GM18907 (cell line): ENCODE results near the gene HORMAD2.
"Not testable (repeated sequence)": the region's sequence is repeated elsewhere in the genome, so short reads cannot be mapped to it uniquely, and the experiment has no call there.

Experiments
- ATAC-seq: cut with Tn5 transposase; IDR thresholded peaks from one replicate; pipeline ENCODE4 v1.9.1; 2021; ENCODE audit warnings: mild to moderate bottlenecking, moderate library complexity; ENCODE audit not compliant: unreplicated experiment

The HORMAD2 gene

DNA sequence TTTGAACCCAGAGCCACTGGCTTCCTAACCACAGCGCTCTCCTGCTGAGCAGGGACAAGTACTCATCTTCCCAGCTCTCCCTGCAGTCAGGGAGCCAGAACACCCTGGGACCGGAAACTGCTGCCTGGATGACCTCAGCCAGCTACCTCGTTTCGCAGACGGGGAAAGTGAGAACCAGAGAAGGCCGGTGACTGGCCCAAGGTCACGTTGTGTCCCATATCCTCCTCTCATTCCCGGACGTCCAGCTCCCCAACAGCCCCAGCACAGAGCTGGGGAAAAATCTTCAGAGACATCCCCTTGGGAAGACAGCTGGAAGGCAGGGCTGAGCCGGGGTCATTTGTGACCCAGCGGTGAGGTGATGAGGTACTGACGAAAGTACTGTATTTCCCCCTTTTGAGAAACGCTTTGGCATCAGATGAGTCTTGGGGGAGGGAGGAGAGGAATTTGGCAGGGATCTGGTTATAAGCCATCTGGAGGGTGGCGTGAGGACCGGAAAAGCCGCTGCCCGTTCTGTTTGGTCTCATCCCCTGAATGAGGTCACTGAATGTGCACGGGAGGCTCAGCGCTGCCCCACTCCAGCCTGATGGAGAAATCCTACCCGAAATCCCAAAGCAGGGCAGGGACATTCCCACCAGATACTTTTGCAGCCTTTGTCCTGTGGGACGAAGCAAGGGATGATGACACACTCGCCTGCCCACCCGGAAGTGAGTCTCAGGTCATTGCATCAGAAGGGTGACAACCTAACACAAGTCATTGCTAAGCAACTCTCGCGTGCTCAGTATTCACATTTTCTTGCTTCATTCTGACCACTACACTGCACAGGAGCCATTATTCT lies 125.2 kb downstream of the HORMAD2 start:
- ATAC-seq, result no peak

GRCh38 chr22:30206944-30207343 lies 126.7 kb downstream of the HORMAD2 start:
- no peak for ATAC-seq

GRCh38 chr22:30208631-30209603 lies 128.7 kb downstream of the HORMAD2 start:
- no peak for ATAC-seq

DNA sequence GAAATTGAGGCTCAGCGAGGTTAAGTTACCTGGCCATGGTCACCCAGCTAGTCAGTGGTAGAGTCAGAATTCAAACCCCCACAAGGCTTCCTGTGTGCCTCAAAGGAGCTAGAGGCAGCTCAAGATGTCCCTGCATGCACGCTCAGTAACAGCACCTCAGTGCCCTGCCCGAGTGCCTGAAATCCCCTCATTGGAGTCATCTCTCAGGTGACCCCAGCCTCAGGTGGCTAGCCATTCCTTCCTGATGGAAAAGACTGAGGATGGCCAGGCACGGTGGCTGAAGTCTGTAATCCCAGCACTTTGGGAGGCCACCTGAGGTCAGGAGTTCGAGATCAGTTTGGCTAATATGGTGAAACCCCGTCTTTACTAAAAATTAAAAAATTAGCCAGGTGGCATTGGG lies 129.4 kb downstream of the HORMAD2 start:
- ATAC-seq, result no peak

DNA sequence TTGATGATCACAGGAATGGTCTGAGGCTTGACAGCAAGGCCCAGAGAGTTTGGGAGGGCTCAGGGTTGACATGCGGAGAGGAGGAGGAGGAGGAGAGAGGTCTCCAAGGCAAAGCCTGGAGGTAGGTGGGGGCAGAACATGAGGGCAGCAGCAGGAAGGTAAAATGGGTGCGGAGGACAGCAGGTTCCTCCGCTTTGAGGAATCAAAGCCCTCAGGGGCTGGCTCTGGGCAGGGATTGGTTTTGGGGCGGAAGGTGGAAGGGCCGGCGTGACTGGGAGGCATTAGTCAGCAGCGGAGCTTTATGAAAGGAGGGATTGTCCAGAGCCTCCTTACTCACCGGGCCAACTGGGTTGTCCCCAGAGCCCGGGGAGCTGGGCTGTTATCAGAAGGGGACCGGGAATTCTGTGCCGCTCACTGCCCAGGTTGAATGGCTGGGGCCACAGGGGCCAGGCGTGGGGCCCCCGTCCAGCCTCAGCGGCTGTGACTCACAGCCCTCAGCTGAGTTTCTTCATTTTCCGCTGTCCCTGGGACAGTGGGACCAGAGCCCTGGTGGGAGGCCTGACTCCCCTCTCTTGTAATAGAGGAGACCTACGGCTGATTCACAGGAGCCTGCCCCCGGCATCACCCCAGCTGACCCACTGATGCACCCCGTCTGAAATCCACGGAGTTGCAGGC lies 130.1 kb downstream of the HORMAD2 start:
- ATAC-seq, result no peak

GRCh38 chr22:30211124-30211820 lies 131.0 kb downstream of the HORMAD2 start:
- ATAC-seq, result no peak

DNA sequence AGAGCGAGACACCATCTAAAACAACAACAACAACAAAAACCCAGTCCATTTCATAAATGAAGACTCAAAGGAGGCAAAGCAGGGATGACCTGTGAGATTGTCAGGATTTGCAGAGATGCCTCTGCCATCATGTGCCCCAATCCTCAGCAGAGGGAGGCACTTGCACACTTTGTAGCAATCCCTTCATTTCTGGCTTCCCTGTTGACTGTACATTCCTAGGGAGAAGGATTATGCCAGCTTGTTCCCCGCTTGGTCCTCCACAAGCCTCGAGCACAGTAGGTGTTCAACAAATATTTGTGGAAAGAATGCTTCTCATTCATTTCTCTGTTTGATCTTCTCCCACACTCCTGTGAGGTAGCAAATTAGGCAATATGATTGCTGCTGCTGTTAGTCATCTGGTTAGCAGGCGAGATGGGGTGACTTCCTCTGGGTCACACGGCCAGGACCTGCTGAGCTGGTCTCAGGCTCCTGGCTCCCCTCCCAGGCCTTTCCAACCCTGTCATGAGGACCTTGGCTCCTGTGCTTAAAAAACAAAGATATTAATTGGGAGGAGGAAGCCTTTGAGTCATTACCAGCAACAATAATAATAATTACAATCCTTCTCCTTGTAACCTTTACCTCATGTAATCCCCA lies 132.2 kb downstream of the HORMAD2 start:
- ATAC-seq, result no peak

- no peak for ATAC-seq
These were observed 132.8 kb downstream of the HORMAD2 start for GRCh38 chr22:30212996-30213441.

DNA sequence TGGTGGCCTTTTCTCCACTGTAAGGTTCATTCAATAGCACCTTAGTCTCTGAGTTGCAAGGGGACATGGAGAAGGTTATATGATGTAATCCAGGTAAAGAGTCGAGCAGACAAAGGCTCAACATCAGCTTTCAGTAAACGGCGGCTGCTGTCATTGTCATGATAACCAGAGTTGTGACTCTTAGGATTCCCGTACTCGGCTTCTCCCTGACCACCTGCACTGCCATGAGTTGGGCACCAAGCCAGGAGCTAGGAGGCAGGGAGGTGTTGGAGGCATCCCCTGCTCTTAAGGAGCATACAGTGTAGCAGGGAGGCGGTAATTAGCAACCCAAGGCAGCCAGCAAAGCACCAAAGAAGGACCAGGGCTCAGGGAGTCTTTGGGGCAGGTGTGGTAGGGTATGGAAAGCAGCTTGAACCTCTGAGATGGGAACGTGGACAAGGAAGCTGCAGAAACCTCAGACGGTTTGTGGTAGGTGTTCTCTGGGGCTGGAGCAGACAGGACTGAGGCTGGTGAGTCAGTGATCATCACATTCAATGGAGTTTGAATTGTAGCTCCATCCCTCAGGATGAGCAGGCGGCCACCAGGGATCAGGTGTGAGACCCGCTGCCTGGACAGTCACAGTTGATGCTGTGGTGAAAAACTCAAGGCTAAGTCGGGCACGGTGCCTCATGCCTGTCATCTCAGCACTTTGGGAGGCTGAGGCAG lies 134.6 kb downstream of the HORMAD2 start:
- ATAC-seq, result no peak

- not testable (repeated sequence) for ATAC-seq
These were observed 136.0 kb downstream of the HORMAD2 start for GRCh38 chr22:30216272-30216671.

GRCh38 chr22:30216710-30217109 lies 136.4 kb downstream of the HORMAD2 start:
- ATAC-seq, result no peak

GRCh38 chr22:30217698-30218560 lies 137.7 kb downstream of the HORMAD2 start:
- no peak for ATAC-seq

- ATAC-seq, result no peak
These were observed 138.9 kb downstream of the HORMAD2 start for GRCh38 chr22:30219049-30219654.

DNA sequence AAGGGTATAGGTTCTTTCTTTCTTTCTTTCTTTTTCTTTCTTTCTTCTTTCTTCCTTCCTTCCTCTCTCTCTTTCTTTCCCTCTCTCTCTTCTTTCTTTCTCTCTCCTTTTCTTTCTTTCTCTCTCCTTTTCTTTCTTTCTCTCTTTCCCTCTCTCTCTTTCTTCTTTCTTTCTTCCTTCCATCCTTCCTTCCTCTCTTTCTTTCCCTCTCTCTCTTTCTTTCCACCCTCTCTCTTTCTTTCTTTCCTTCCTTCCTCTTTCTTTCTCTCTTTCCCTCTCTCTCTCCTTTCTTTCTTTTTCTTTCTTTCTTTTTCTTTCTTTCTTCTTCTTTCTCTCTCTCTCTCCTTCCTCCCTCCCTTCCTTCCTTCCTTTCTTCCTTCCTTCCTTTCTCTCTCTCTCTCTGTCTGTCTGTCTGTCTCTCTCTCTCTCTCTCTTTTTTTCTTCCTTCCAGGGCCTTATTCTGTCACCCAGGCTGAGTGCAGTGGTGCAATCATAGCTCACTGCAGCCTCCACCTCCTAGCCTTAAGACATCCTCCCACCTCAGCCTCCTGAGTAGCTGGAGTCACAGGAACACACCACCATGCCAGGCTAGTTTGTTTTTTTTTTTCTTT lies 139.5 kb downstream of the HORMAD2 start:
- ATAC-seq, result no peak

DNA sequence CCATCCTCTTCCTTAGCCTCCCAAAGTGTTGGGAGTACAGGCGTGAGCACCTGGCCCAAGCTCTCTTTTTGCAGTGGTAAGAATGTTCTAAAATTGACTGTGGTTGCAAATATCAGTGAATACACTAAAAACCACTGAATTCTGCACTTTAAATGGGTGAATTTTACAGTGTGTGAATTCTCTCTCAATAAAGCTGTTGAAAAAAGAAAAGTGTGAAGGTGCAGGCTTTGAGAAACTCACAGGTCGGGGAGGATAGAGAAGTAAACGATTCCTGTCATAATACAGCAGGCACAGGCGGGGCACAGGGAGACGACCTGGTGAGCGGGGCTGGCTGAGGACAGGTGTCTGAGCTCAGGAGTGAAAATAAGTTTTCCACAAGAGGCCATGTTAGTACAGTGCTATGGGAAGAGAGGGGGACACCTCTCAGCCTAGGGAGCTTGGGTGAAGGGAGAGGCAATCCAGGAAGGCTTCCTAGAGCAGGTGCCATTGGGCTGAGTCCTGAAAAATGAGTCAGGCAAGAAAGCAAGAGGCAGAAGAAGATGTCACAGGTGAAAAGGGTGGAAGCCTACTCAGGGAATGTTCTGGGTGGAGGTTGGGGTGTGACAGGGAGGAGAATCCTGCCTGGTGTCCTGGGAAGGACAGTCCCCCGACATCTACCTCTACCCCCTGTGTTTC lies 140.2 kb downstream of the HORMAD2 start:
- ATAC-seq, result no peak

GRCh38 chr22:30221121-30221992 lies 141.1 kb downstream of the HORMAD2 start:
- ATAC-seq, result no peak
